GM18505 (cell line): ENCODE measurements around the gene ZNF202.
"Not testable (repeated sequence)": the region's sequence is repeated elsewhere in the genome, so short reads cannot be mapped to it uniquely, and the experiment has no call there.

Experiments
- ATAC-seq: cut with Tn5 transposase; IDR thresholded peaks from one replicate; pipeline ENCODE4 v1.9.1; 2021; ENCODE audit not compliant: unreplicated experiment
- POLR2A ChIP-seq: IDR thresholded peaks from 4 replicates; pipeline ENCODE4 v1.6.1; 2011; ENCODE audit warnings: borderline replicate concordance; ENCODE audit not compliant: insufficient read depth, insufficient read length; ENCODE audit errors: extremely low read depth

Gene ZNF202

GRCh38 chr11:123719452-123719851, 22.0 kb downstream of the ZNF202 start:
- ATAC-seq: no peak
- TF ChIP-seq POLR2A: no peak

GRCh38 chr11:123718469-123718868, 23.0 kb downstream of the ZNF202 start:
- no peak for TF ChIP-seq POLR2A
- no peak for ATAC-seq

- no peak for TF ChIP-seq POLR2A
- no peak for ATAC-seq
These were observed 23.4 kb downstream of the ZNF202 start for GRCh38 chr11:123718063-123718462.

- ATAC-seq: not testable (repeated sequence)
These were observed 28.8 kb downstream of the ZNF202 start for GRCh38 chr11:123712627-123713026.

GRCh38 chr11:123707606-123708205, 33.8 kb downstream of the ZNF202 start:
- no peak for TF ChIP-seq POLR2A
- ATAC-seq: no peak

GRCh38 chr11:123707206-123707605, 34.3 kb downstream of the ZNF202 start:
- ATAC-seq: no peak
- no peak for TF ChIP-seq POLR2A

GRCh38 chr11:123704341-123704740, 37.1 kb downstream of the ZNF202 start:
- no peak for ATAC-seq
- TF ChIP-seq POLR2A: no peak

GRCh38 chr11:123702696-123703095, 38.8 kb downstream of the ZNF202 start:
- TF ChIP-seq POLR2A: no peak
- ATAC-seq: no peak

GRCh38 chr11:123702139-123702538, 39.3 kb downstream of the ZNF202 start:
- TF ChIP-seq POLR2A: no peak
- no peak for ATAC-seq

GRCh38 chr11:123700772-123701171, 40.7 kb downstream of the ZNF202 start:
- ATAC-seq: no peak
- no peak for TF ChIP-seq POLR2A

GRCh38 chr11:123698546-123699127, 42.8 kb downstream of the ZNF202 start:
- ATAC-seq: no peak
- no peak for TF ChIP-seq POLR2A

- no peak for TF ChIP-seq POLR2A
- no peak for ATAC-seq
These were observed 45.3 kb downstream of the ZNF202 start for GRCh38 chr11:123696183-123696582.

- TF ChIP-seq POLR2A: no peak
- ATAC-seq: no peak
These were observed 46.2 kb downstream of the ZNF202 start for GRCh38 chr11:123695231-123695630.

GRCh38 chr11:123694551-123694950, 46.9 kb downstream of the ZNF202 start:
- TF ChIP-seq POLR2A: no peak

GRCh38 chr11:123692961-123693360, 48.5 kb downstream of the ZNF202 start:
- TF ChIP-seq POLR2A: no peak
- ATAC-seq: no peak

More at GRCh38 chr11:123694551-123694950, 46.9 kb downstream of the ZNF202 start:
- ATAC-seq: no peak
